Hematopoietic multipotent progenitor cell (in vitro differentiated cells): ENCODE results near the gene SLC35F1. TPM values are rescaled to one million over a fixed set of nuclear protein-coding genes. Genes with fewer than 3 reads are reported as not detected.
A peak's percentile ranks its signal among the peaks of the same experiment; 100 is the strongest.

Source experiments
- DNase-seq, 3 donors: peaks; one replicate each; pipeline ENCODE4 v3.0.0-alpha.2; 2011 to 2015; ENCODE audit warnings: low read depth in 2 of 3, low spot score in 2 of 3
- total RNA-seq: library from RNA; depleted of rRNA; stranded (reverse); fragments of >200 nt; gene quantifications from one replicate; pipeline ENCODE4 v1.2.3, GENCODE V29; 2012

The SLC35F1 gene
- total RNA-seq, 1 donor: not detected

- DNase-seq: peak in 1 of 3 donors; percentile 49
Measured at GRCh38 chr6:118186672-118187567, 279.9 kb downstream of the SLC35F1 start.

- peak in 2 of 3 donors; percentile 24 to 63 for DNase-seq
Measured at GRCh38 chr6:118187568-118188164, 280.6 kb downstream of the SLC35F1 start.

GRCh38 chr6:118188561-118188960 is 281.5 kb downstream of the SLC35F1 start:
- DNase-seq: no peak

GRCh38 chr6:118197539-118197938 is 290.5 kb downstream of the SLC35F1 start:
- no peak for DNase-seq

GRCh38 chr6:118198746-118199145 is 291.7 kb downstream of the SLC35F1 start:
- DNase-seq: no peak

GRCh38 chr6:118200160-118200559 is 293.1 kb downstream of the SLC35F1 start:
- no peak for DNase-seq

- no peak for DNase-seq
Measured at GRCh38 chr6:118202517-118202916, 295.5 kb downstream of the SLC35F1 start.

- DNase-seq: no peak
Measured at GRCh38 chr6:118203545-118203944, 296.5 kb downstream of the SLC35F1 start.

GRCh38 chr6:118206221-118206620 is 299.2 kb downstream of the SLC35F1 start:
- DNase-seq: no peak

- no peak for DNase-seq
Measured at GRCh38 chr6:118207947-118208346, 300.9 kb downstream of the SLC35F1 start.

GRCh38 chr6:118212451-118213173 is 305.5 kb downstream of the SLC35F1 start:
- DNase-seq: no peak

- DNase-seq: no peak
Measured at GRCh38 chr6:118215269-118215668, 308.2 kb downstream of the SLC35F1 start.

- no peak for DNase-seq
Measured at GRCh38 chr6:118216751-118217150, 309.7 kb downstream of the SLC35F1 start.

GRCh38 chr6:118218156-118218555 is 311.1 kb downstream of the SLC35F1 start:
- DNase-seq: no peak

GRCh38 chr6:118220429-118221128 is 313.5 kb downstream of the SLC35F1 start:
- no peak for DNase-seq

GRCh38 chr6:118223316-118223715 is 316.3 kb downstream of the SLC35F1 start:
- no peak for DNase-seq

- no peak for DNase-seq
Measured at GRCh38 chr6:118228886-118229285, 321.8 kb downstream of the SLC35F1 start.

GRCh38 chr6:118240878-118241528 is 333.9 kb downstream of the SLC35F1 start:
- no peak for DNase-seq

- no peak for DNase-seq
Measured at GRCh38 chr6:118246406-118246805, 339.3 kb downstream of the SLC35F1 start.

- no peak for DNase-seq
Measured at GRCh38 chr6:118248171-118248570, 341.1 kb downstream of the SLC35F1 start.
